Stimulated activated naive CD8-positive, alpha-beta T cell treated with anti-CD3 and anti-CD28 coated beads, Interleukin-15, amount 100 ng/mL, for 72 hours (primary cell): ENCODE data around the gene TEPSIN.

Experiments used
- ATAC-seq: fragments of 150-1000 bp; cut with Tn5 transposase; 2 replicates; pipeline ENCODE4 v1.10.0; 2021; ENCODE audit warnings: mild to moderate bottlenecking, moderate library complexity
- DNase-seq, 2 donors: peaks; one replicate each; pipeline ENCODE4 v3.0.0; 2021 to 2022
- H3K27ac Mint-ChIP-seq, 2 donors: one replicate each; pipeline ENCODE4 v1.8.0; 2022; ENCODE audit warnings: mild to moderate bottlenecking in 2 of 2, mixed read lengths in 2 of 2, moderate library complexity in 2 of 2
- H3K27me3 Mint-ChIP-seq: one replicate; pipeline ENCODE4 v1.8.0; 2022; ENCODE audit warnings: mixed read lengths
- H3K4me1 Mint-ChIP-seq: one replicate; pipeline ENCODE4 v1.8.0; 2022; ENCODE audit warnings: mild to moderate bottlenecking, mixed read lengths
- H3K4me3 Mint-ChIP-seq, 2 donors: one replicate each; pipeline ENCODE4 v1.8.0; 2022; ENCODE audit warnings: mild to moderate bottlenecking in 2 of 2, mixed read lengths in 2 of 2, moderate library complexity in 1 of 2
- H3K9me3 Mint-ChIP-seq, 2 donors: one replicate each; pipeline ENCODE4 v1.8.0; 2022; ENCODE audit warnings: mixed read lengths in 2 of 2

TEPSIN gene

GRCh38 chr17:81276781-81277180 lies 37.9 kb upstream of the TEPSIN start:
- Mint-ChIP-seq H3K27me3 (no peaks in the 10 kb centered on the region), H3K4me3 (no peak overlapping the region), H3K9me3 (no peaks in the 10 kb centered on the region), H3K4me1 (peaks cover 5% of the 10 kb centered on the region), H3K27ac (no peak overlapping the region)
- ATAC-seq (no peak), DNase-seq (no peak)

GRCh38 chr17:81274471-81274855 lies 35.6 kb upstream of the TEPSIN start:
- no peaks in the 10 kb centered on the region for H3K9me3 Mint-ChIP-seq
- no peaks in the 10 kb centered on the region for H3K27me3 Mint-ChIP-seq
- peaks cover 9% of the 10 kb centered on the region for H3K4me1 Mint-ChIP-seq
- ATAC-seq (no peak), DNase-seq (no peak)
- no peak overlapping the region for H3K4me3 Mint-ChIP-seq
- H3K27ac Mint-ChIP-seq = peak overlapping the region in 1 of 2 donors; percentile 19

- Mint-ChIP-seq H3K9me3 (no peaks in the 10 kb centered on the region), H3K4me3 (no peak overlapping the region), H3K27me3 (no peaks in the 10 kb centered on the region), H3K27ac (peak overlapping the region in 1 of 2 donors; percentile 68), H3K4me1 (peaks cover 9% of the 10 kb centered on the region)
- no peak for DNase-seq
- ATAC-seq = no peak
Observed at GRCh38 chr17:81273698-81274470, 35.0 kb upstream of the TEPSIN start.

GRCh38 chr17:81272616-81273015 lies 33.8 kb upstream of the TEPSIN start:
- Mint-ChIP-seq H3K27ac (no peak overlapping the region), H3K4me1 (peaks cover 8% of the 10 kb centered on the region), H3K4me3 (no peak overlapping the region), H3K27me3 (no peaks in the 10 kb centered on the region), H3K9me3 (no peaks in the 10 kb centered on the region)
- ATAC-seq (no peak), DNase-seq (no peak)

GRCh38 chr17:81271226-81271625 lies 32.4 kb upstream of the TEPSIN start:
- Mint-ChIP-seq H3K9me3 (no peaks in the 10 kb centered on the region), H3K4me3 (no peak overlapping the region), H3K4me1 (peaks cover 8% of the 10 kb centered on the region), H3K27me3 (no peaks in the 10 kb centered on the region), H3K27ac (no peak overlapping the region)
- ATAC-seq = no peak
- no peak for DNase-seq

GRCh38 chr17:81270279-81270678 lies 31.4 kb upstream of the TEPSIN start:
- peak overlapping the region in 1 of 2 donors; percentile 34 for H3K27ac Mint-ChIP-seq
- H3K9me3 Mint-ChIP-seq = no peaks in the 10 kb centered on the region
- H3K27me3 Mint-ChIP-seq = no peaks in the 10 kb centered on the region
- ATAC-seq = no peak
- H3K4me3 Mint-ChIP-seq = no peak overlapping the region
- H3K4me1 Mint-ChIP-seq = peaks cover 8% of the 10 kb centered on the region
- no peak for DNase-seq

GRCh38 chr17:81267390-81268067 lies 28.7 kb upstream of the TEPSIN start:
- no peak for ATAC-seq
- H3K9me3 Mint-ChIP-seq = no peaks in the 10 kb centered on the region
- peak overlapping the region in 1 of 2 donors; percentile 55 for H3K27ac Mint-ChIP-seq
- peaks cover 8% of the 10 kb centered on the region for H3K4me1 Mint-ChIP-seq
- DNase-seq = no peak
- no peaks in the 10 kb centered on the region for H3K27me3 Mint-ChIP-seq
- H3K4me3 Mint-ChIP-seq = no peak overlapping the region

GRCh38 chr17:81265576-81265975 lies 26.7 kb upstream of the TEPSIN start:
- Mint-ChIP-seq H3K27ac (peak overlapping the region in 1 of 2 donors; percentile 61), H3K4me1 (peaks cover 4% of the 10 kb centered on the region)
- no peak for ATAC-seq

GRCh38 chr17:81264640-81265039 lies 25.8 kb upstream of the TEPSIN start:
- Mint-ChIP-seq H3K27me3 (no peaks in the 10 kb centered on the region), H3K4me3 (no peak overlapping the region), H3K9me3 (no peaks in the 10 kb centered on the region), H3K4me1 (peaks cover 4% of the 10 kb centered on the region), H3K27ac (no peak overlapping the region)
- no peak for ATAC-seq
- DNase-seq = no peak

More at GRCh38 chr17:81265576-81265975, 26.7 kb upstream of the TEPSIN start:
- no peaks in the 10 kb centered on the region for H3K9me3 Mint-ChIP-seq
- H3K27me3 Mint-ChIP-seq = no peaks in the 10 kb centered on the region
- H3K4me3 Mint-ChIP-seq = no peak overlapping the region
- DNase-seq = no peak

- DNase-seq (no peak), ATAC-seq (no peak)
- H3K9me3 Mint-ChIP-seq = no peaks in the 10 kb centered on the region
- no peak overlapping the region for H3K4me3 Mint-ChIP-seq
- no peaks in the 10 kb centered on the region for H3K27me3 Mint-ChIP-seq
- peaks cover 4% of the 10 kb centered on the region for H3K4me1 Mint-ChIP-seq
- H3K27ac Mint-ChIP-seq = no peak overlapping the region
Observed at GRCh38 chr17:81263371-81264181, 24.7 kb upstream of the TEPSIN start.

- H3K4me3 Mint-ChIP-seq = no peak overlapping the region
- H3K4me1 Mint-ChIP-seq = no peaks in the 10 kb centered on the region
- H3K27ac Mint-ChIP-seq = no peak overlapping the region
- ATAC-seq (no peak), DNase-seq (no peak)
- H3K27me3 Mint-ChIP-seq = no peaks in the 10 kb centered on the region
- H3K9me3 Mint-ChIP-seq = no peaks in the 10 kb centered on the region
Observed at GRCh38 chr17:81261582-81262336, 22.9 kb upstream of the TEPSIN start.

GRCh38 chr17:81261096-81261495 lies 22.2 kb upstream of the TEPSIN start:
- no peak overlapping the region for H3K4me3 Mint-ChIP-seq
- ATAC-seq = no peak
- no peaks in the 10 kb centered on the region for H3K9me3 Mint-ChIP-seq
- H3K4me1 Mint-ChIP-seq = no peaks in the 10 kb centered on the region
- no peak overlapping the region for H3K27ac Mint-ChIP-seq
- no peak for DNase-seq
- H3K27me3 Mint-ChIP-seq = no peaks in the 10 kb centered on the region

- Mint-ChIP-seq H3K4me3 (no peak overlapping the region), H3K27ac (no peak overlapping the region), H3K27me3 (no peaks in the 10 kb centered on the region), H3K9me3 (no peaks in the 10 kb centered on the region), H3K4me1 (no peaks in the 10 kb centered on the region)
- no peak for ATAC-seq
- no peak for DNase-seq
Observed at GRCh38 chr17:81260641-81261040, 21.8 kb upstream of the TEPSIN start.

- ATAC-seq = peak; percentile 15
- no peak overlapping the region for H3K27ac Mint-ChIP-seq
- no peak overlapping the region for H3K4me3 Mint-ChIP-seq
Observed at GRCh38 chr17:81260171-81260570, 21.3 kb upstream of the TEPSIN start.

GRCh38 chr17:81259058-81259605 lies 20.3 kb upstream of the TEPSIN start:
- Mint-ChIP-seq H3K4me3 (no peak overlapping the region), H3K27me3 (no peaks in the 10 kb centered on the region), H3K27ac (no peak overlapping the region), H3K4me1 (no peaks in the 10 kb centered on the region), H3K9me3 (no peaks in the 10 kb centered on the region)
- ATAC-seq = no peak
- no peak for DNase-seq

More at GRCh38 chr17:81260171-81260570, 21.3 kb upstream of the TEPSIN start:
- no peaks in the 10 kb centered on the region for H3K9me3 Mint-ChIP-seq
- H3K27me3 Mint-ChIP-seq = no peaks in the 10 kb centered on the region
- no peaks in the 10 kb centered on the region for H3K4me1 Mint-ChIP-seq
- no peak for DNase-seq
